ENCODE results near the gene SIRPA. TPM values are rescaled to one million over a fixed set of nuclear protein-coding genes. Genes with fewer than 3 reads are reported as not detected.

Gene SIRPA
- total and polyA plus RNA-seq, 4 donors: 16.6 to 123 (median 52.6) TPM

DNA sequence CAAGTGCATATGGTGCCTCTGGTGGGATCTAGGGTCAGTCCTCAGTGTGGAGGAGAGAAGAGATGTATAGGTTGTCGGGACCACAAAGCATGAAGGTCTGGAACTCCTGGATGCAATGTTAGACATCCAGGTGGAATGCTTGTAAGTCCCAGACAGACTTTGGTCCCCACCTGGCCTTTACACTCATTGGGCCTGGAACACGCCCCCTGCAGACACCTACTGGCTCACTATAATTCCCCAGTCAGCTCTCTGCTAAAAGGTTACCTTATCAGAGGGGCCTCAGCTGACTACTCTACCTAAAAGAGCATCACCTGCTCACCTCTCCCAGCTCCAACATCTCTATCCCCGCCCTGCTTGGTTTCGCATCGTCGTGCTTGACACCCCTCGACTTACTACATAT, 41.7 kb upstream of the SIRPA start:
- Histone ChIP-seq H3K9me3 (ENCODE audit: control insufficient read depth in 4 of 4, insufficient read depth in 3 of 4, low read length in 3 of 4) (peaks cover 0 to 7% (median 0%) of the 10 kb centered on the region in 4 donors), H3K4me3 (no peak overlapping the region), H3K27ac (ENCODE audit: low read depth in 1 of 2, low read length in 1 of 2) (no peak overlapping the region), H3K9ac (ENCODE audit: insufficient read depth in 1 of 2, low read length in 2 of 2) (no peak overlapping the region), H3K27me3 (ENCODE audit: control insufficient read depth in 3 of 3, insufficient read depth in 3 of 3, low read length in 2 of 3) (peaks cover 0 to 2% (median 0%) of the 10 kb centered on the region in 3 donors), H3K4me1 (ENCODE audit: control insufficient read depth in 5 of 5, insufficient read depth in 5 of 5, low read length in 5 of 5) (no peaks in the 10 kb centered on the region), H3K36me3 (ENCODE audit: control insufficient read depth in 4 of 4, insufficient read depth in 4 of 4, low read length in 4 of 4) (no peaks in the 10 kb centered on the region)
- 87 to 96% methylated on average over 7 of the region's 7 CpGs for WGBS, 2 donors
- TF ChIP-seq, protein P1, sequence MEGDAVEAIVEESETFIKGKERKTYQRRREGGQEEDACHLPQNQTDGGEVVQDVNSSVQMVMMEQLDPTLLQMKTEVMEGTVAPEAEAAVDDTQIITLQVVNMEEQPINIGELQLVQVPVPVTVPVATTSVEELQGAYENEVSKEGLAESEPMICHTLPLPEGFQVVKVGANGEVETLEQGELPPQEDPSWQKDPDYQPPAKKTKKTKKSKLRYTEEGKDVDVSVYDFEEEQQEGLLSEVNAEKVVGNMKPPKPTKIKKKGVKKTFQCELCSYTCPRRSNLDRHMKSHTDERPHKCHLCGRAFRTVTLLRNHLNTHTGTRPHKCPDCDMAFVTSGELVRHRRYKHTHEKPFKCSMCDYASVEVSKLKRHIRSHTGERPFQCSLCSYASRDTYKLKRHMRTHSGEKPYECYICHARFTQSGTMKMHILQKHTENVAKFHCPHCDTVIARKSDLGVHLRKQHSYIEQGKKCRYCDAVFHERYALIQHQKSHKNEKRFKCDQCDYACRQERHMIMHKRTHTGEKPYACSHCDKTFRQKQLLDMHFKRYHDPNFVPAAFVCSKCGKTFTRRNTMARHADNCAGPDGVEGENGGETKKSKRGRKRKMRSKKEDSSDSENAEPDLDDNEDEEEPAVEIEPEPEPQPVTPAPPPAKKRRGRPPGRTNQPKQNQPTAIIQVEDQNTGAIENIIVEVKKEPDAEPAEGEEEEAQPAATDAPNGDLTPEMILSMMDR (IDR thresholded peaks at IDR 0.05; ENCODE audit: control extremely low read depth, extremely low read depth): no peak
- DNase-seq (no peak), ATAC-seq (ENCODE audit: insufficient read depth, low FRiP score) (no peak)

DNA sequence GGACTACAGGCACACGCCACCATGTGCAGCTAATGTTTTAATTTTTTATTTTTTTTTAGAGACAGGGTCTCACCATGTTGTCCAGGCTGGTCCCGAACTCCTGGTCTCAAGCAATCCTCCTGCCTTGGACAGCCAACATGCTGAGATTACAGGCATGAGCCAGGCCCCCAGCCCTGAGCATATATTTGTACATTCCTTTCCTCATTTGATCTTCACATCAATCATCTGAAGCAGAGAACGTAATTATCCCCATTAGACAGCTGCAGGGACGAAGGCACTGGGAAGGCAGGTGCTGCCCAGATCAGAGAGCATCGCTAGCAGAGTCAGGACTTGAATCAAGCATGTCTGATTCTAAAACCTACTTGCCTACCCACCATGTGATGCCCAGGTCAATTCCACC, 41.0 kb upstream of the SIRPA start:
- H3K4me3 ChIP-seq: no peak overlapping the region
- no peaks in the 10 kb centered on the region for H3K36me3 ChIP-seq (ENCODE audit: control insufficient read depth in 4 of 4, insufficient read depth in 4 of 4, low read length in 4 of 4)
- 64 to 84% methylated on average over 5 of the region's 5 CpGs for WGBS, 2 donors
- no peak overlapping the region for H3K9ac ChIP-seq (ENCODE audit: insufficient read depth in 1 of 2, low read length in 2 of 2)
- TF ChIP-seq, protein P1 (IDR thresholded peaks at IDR 0.05; ENCODE audit: control extremely low read depth, extremely low read depth): no peak
- H3K9me3 ChIP-seq (ENCODE audit: control insufficient read depth in 4 of 4, insufficient read depth in 3 of 4, low read length in 3 of 4): peaks cover 0 to 4% (median 0%) of the 10 kb centered on the region in 4 donors
- H3K27ac ChIP-seq (ENCODE audit: low read depth in 1 of 2, low read length in 1 of 2): no peak overlapping the region
- no peak for DNase-seq
- no peak for ATAC-seq (ENCODE audit: insufficient read depth, low FRiP score)
- peaks cover 0 to 2% (median 0%) of the 10 kb centered on the region in 3 donors for H3K27me3 ChIP-seq (ENCODE audit: control insufficient read depth in 3 of 3, insufficient read depth in 3 of 3, low read length in 2 of 3)
- H3K4me1 ChIP-seq (ENCODE audit: control insufficient read depth in 5 of 5, insufficient read depth in 5 of 5, low read length in 5 of 5): no peaks in the 10 kb centered on the region

DNA sequence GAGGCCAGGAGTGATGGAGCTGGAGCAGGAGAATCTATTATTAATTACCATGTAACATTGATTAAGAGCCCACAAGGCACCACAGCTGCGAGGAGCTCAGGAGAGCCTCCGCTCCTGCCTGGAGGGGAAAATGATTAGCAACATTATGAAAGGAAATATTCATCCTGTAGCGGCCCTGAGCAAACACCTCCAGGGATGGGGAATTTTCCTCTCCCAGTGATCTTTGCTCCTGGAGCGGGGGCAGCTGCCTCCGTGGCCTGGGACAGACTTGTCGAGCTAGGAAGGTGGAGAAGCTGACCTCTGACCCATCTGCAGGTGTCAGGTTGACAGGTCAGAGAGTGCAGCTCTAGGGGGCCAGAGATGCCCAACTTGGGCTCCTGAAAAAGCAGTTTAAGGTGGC, 40.1 kb upstream of the SIRPA start:
- Histone ChIP-seq H3K4me1 (ENCODE audit: control insufficient read depth in 5 of 5, insufficient read depth in 5 of 5, low read length in 5 of 5) (no peaks in the 10 kb centered on the region), H3K4me3 (no peak overlapping the region), H3K36me3 (ENCODE audit: control insufficient read depth in 4 of 4, insufficient read depth in 4 of 4, low read length in 4 of 4) (no peaks in the 10 kb centered on the region), H3K27me3 (ENCODE audit: control insufficient read depth in 3 of 3, insufficient read depth in 3 of 3, low read length in 2 of 3) (peaks cover 0 to 2% (median 0%) of the 10 kb centered on the region in 3 donors), H3K9me3 (ENCODE audit: control insufficient read depth in 4 of 4, insufficient read depth in 3 of 4, low read length in 3 of 4) (peaks cover 0 to 3% (median 0%) of the 10 kb centered on the region in 4 donors), H3K27ac (ENCODE audit: low read depth in 1 of 2, low read length in 1 of 2) (no peak overlapping the region), H3K9ac (ENCODE audit: insufficient read depth in 1 of 2, low read length in 2 of 2) (no peak overlapping the region)
- TF ChIP-seq, protein P1 (IDR thresholded peaks at IDR 0.05; ENCODE audit: control extremely low read depth, extremely low read depth): no peak
- ATAC-seq (ENCODE audit: insufficient read depth, low FRiP score) (no peak), DNase-seq (no peak)
- WGBS, 2 donors: 58 to 77% methylated on average over 6 of the region's 6 CpGs

DNA sequence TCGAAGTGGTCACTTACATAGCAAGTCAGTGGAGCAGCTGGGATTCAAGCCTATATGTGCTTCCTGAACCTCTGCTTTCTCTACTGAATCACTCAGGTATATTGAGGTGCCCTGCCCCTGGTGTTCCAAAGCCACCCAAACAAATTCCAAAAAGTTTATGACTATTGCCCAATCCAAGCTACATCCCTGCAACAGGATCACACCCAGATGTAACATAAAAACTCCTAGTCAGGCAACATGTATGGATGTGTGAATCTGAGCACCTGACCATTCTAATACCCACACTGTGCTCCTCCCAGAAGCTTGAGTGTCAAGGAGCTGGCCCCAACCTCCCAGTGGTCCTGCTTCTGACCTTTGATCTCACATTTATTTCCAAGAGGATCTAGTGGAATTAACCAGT, 39.5 kb upstream of the SIRPA start:
- Histone ChIP-seq H3K36me3 (ENCODE audit: control insufficient read depth in 4 of 4, insufficient read depth in 4 of 4, low read length in 4 of 4) (no peaks in the 10 kb centered on the region), H3K9me3 (ENCODE audit: control insufficient read depth in 4 of 4, insufficient read depth in 3 of 4, low read length in 3 of 4) (peaks cover 0 to 3% (median 0%) of the 10 kb centered on the region in 4 donors), H3K4me1 (ENCODE audit: control insufficient read depth in 5 of 5, insufficient read depth in 5 of 5, low read length in 5 of 5) (no peaks in the 10 kb centered on the region), H3K27ac (ENCODE audit: low read depth in 1 of 2, low read length in 1 of 2) (no peak overlapping the region), H3K27me3 (ENCODE audit: control insufficient read depth in 3 of 3, insufficient read depth in 3 of 3, low read length in 2 of 3) (peaks cover 0 to 2% (median 0%) of the 10 kb centered on the region in 3 donors), H3K9ac (ENCODE audit: insufficient read depth in 1 of 2, low read length in 2 of 2) (no peak overlapping the region), H3K4me3 (no peak overlapping the region)
- DNase-seq (no peak), ATAC-seq (ENCODE audit: insufficient read depth, low FRiP score) (no peak)
- WGBS, 2 donors: 64 to 65% methylated on average over 1 of the region's 1 CpG
- TF ChIP-seq, protein P1 (IDR thresholded peaks at IDR 0.05; ENCODE audit: control extremely low read depth, extremely low read depth): no peak

Data from lung (tissue), 12 donors.